Fibroblast of lung (primary cell): ENCODE results near the gene OVOL3. TPM values are rescaled to one million over a fixed set of nuclear protein-coding genes. Genes with fewer than 3 reads are reported as not detected.
A peak's percentile ranks its signal among the peaks of the same experiment; 100 is the strongest.

Experiments used
- DNase-seq, 2 donors: peaks; one replicate each; pipeline versions ENCODE4 v3.0.0 to v3.0.0-alpha.2; 2010; ENCODE audit warnings: low read depth in 2 of 2
- H2AFZ ChIP-seq: 2 replicates; pipeline ENCODE4 v1.5.1; 2012; ENCODE audit warnings: low read length, control low read depth, inconsistent platforms
- H3K27ac ChIP-seq: 2 replicates; pipeline ENCODE4 v1.5.1; 2011; ENCODE audit warnings: low read length, control low read depth; ENCODE audit not compliant: insufficient read depth
- H3K27me3 ChIP-seq: 2 replicates; pipeline ENCODE4 v1.5.1; 2011; ENCODE audit warnings: mild to moderate bottlenecking, low read length; ENCODE audit not compliant: control insufficient read depth, insufficient read depth
- H3K36me3 ChIP-seq: 2 replicates; pipeline ENCODE4 v1.5.1; 2011; ENCODE audit warnings: low read length; ENCODE audit not compliant: control insufficient read depth, insufficient read depth
- H3K4me1 ChIP-seq: 2 replicates; pipeline ENCODE4 v1.5.1; 2011; ENCODE audit warnings: low read length; ENCODE audit not compliant: control insufficient read depth, insufficient read depth; ENCODE audit errors: extremely low read depth
- H3K4me2 ChIP-seq: 2 replicates; pipeline ENCODE4 v1.5.1; 2011; ENCODE audit warnings: low read length, control low read depth; ENCODE audit not compliant: insufficient read depth; ENCODE audit errors: extremely low read depth
- H3K4me3 ChIP-seq, 4 experiments: fragments of 200-600 bp in 1 of 4; sonication (generic) in 1 of 4; replicated peaks in 1 of 4; 2 replicates each; pipeline ENCODE4 v1.5.1; 2011 to 2016; ENCODE audit warnings: low read length in 4 of 4, low read depth in 3 of 4, mild to moderate bottlenecking in 3 of 4, control low read depth in 2 of 4, inconsistent platforms in 1 of 4, mixed read lengths in 1 of 4; ENCODE audit not compliant: insufficient read depth in 1 of 4; ENCODE audit errors: control extremely low read depth in 1 of 4
- H3K79me2 ChIP-seq: 2 replicates; pipeline ENCODE4 v1.5.1; 2012; ENCODE audit warnings: mild to moderate bottlenecking, low read length, inconsistent platforms; ENCODE audit not compliant: control insufficient read depth, insufficient read depth
- H3K9ac ChIP-seq: 2 replicates; pipeline ENCODE4 v1.5.1; 2011; ENCODE audit warnings: mild to moderate bottlenecking, low read length, control low read depth; ENCODE audit not compliant: insufficient read depth
- H3K9me3 ChIP-seq: 2 replicates; pipeline ENCODE4 v1.5.1; 2012; ENCODE audit warnings: low read depth, low read length; ENCODE audit not compliant: control insufficient read depth, insufficient read depth
- H4K20me1 ChIP-seq: 2 replicates; pipeline ENCODE4 v1.5.1; 2011; ENCODE audit warnings: low read length; ENCODE audit not compliant: control insufficient read depth, insufficient read depth; ENCODE audit errors: extremely low read depth
- CTCF ChIP-seq, 2 donors: IDR thresholded peaks in 1 of 2; conservative IDR thresholded peaks in 1 of 2; 1 replicate in 1 of 2; 2 replicates in 1 of 2; pipeline ENCODE4 v1.5.1; 2011 to 2012; ENCODE audit warnings: low read length in 2 of 2, control low read depth in 1 of 2, inconsistent platforms in 1 of 2, low read depth in 1 of 2, mild to moderate bottlenecking in 1 of 2
- EZH2 ChIP-seq: IDR thresholded peaks from 2 replicates; pipeline ENCODE4 v1.5.1; 2012; ENCODE audit warnings: low read length, control low read depth, mild to moderate bottlenecking; ENCODE audit errors: missing control alignments
- polyA plus RNA-seq, 2 donors: library from polyadenylated mRNA; depleted of rRNA in 1 of 2; stranded (reverse) in 1 of 2; unstranded in 1 of 2; fragments of >200 nt; gene quantifications; 2 replicates each; pipeline ENCODE4 v1.2.1, GENCODE V29; 2011 to 2012; ENCODE audit warnings: missing spikeins in 1 of 2
- total RNA-seq: library from RNA; depleted of rRNA; stranded (reverse); fragments of >200 nt; gene quantifications from 2 replicates; pipeline ENCODE4 v1.2.1, GENCODE V29; 2014

The OVOL3 gene
- total and polyA plus RNA-seq, 2 donors (not counting 1 experiment from before 2014, with no cell fraction given), result not detected

DNA sequence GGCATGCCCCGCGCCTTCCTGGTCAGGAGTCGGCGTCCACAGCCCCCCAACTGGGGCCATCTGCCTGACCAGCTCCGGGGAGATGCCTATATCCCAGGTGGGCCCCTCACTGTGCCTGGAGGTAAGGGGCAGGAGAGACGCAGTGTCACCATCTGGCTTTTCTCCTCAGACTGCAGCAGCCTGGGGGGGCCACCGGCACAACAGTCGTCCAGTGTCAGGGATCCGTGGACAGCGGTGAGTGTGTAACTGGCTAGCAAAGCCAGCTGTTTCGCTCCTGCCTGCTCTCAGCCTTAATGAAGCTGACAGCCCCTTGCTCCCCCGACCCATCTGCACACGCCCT lies 227 bp downstream of the OVOL3 start:
- Histone ChIP-seq H3K4me1 (peaks cover 8% of the 10 kb centered on the region), H3K27me3 (no peaks in the 10 kb centered on the region), H3K4me2 (no peak overlapping the region), H3K9me3 (no peaks in the 10 kb centered on the region), H3K79me2 (peaks cover 13% of the 10 kb centered on the region), H2AFZ (no peak overlapping the region), H3K9ac (no peak overlapping the region), H3K27ac (no peak overlapping the region), H4K20me1 (no peaks in the 10 kb centered on the region), H3K36me3 (peaks cover 9% of the 10 kb centered on the region), H3K4me3 (no peak overlapping the region)
- TF ChIP-seq CTCF (conservative IDR thresholded peaks at IDR 0.05 in 1 of 2, IDR thresholded peaks at IDR 0.05 in 1 of 2; ENCODE audit: low read depth in 1 of 2, low read length in 2 of 2), result no peak
- no peak for TF ChIP-seq EZH2
- DNase-seq, result no peak

- Histone ChIP-seq H3K27ac (no peak overlapping the region), H3K36me3 (peaks cover 11% of the 10 kb centered on the region), H3K27me3 (no peaks in the 10 kb centered on the region), H3K9me3 (no peaks in the 10 kb centered on the region), H3K79me2 (peaks cover 21% of the 10 kb centered on the region), H3K4me1 (peaks cover 10% of the 10 kb centered on the region), H3K4me3 (no peak overlapping the region), H2AFZ (no peak overlapping the region), H4K20me1 (no peaks in the 10 kb centered on the region), H3K4me2 (no peak overlapping the region), H3K9ac (no peak overlapping the region)
- no peak for DNase-seq
- TF ChIP-seq EZH2 (no peak), CTCF (conservative IDR thresholded peaks at IDR 0.05 in 1 of 2, IDR thresholded peaks at IDR 0.05 in 1 of 2; ENCODE audit: low read depth in 1 of 2, low read length in 2 of 2) (no peak)
Measured at GRCh38 chr19:36112678-36113077, 1.7 kb downstream of the OVOL3 start.

DNA sequence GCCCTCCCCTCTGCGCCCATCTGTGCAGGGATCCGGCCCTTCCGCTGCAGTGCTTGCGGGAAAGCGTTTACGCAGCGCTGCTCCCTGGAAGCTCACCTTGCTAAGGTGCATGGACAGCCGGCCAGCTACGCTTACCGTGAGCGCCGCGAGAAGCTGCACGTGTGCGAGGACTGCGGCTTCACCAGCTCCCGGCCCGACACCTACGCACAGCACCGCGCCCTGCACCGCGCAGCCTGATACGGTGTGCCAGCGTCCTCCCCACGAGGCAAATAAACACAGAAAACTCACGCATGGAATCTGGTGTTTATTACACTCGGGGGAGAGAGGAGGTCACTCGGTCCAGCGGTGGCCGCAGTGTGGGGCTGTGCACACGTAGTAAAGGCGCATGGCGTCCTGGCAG lies 2.5 kb downstream of the OVOL3 start:
- TF ChIP-seq EZH2 (no peak), CTCF (conservative IDR thresholded peaks at IDR 0.05 in 1 of 2, IDR thresholded peaks at IDR 0.05 in 1 of 2; ENCODE audit: low read depth in 1 of 2, low read length in 2 of 2) (no peak)
- H3K27ac ChIP-seq, result no peak overlapping the region
- no peaks in the 10 kb centered on the region for H3K9me3 ChIP-seq
- no peak overlapping the region for H2AFZ ChIP-seq
- no peak overlapping the region for H3K9ac ChIP-seq
- no peaks in the 10 kb centered on the region for H4K20me1 ChIP-seq
- H3K4me2 ChIP-seq, result peak overlapping the region; percentile 100
- H3K4me1 ChIP-seq, result peaks cover 10% of the 10 kb centered on the region
- peaks cover 15% of the 10 kb centered on the region for H3K36me3 ChIP-seq
- H3K4me3 ChIP-seq, result peak overlapping the region; percentile 71 to 90 (median 75)
- no peaks in the 10 kb centered on the region for H3K27me3 ChIP-seq
- H3K79me2 ChIP-seq, result peaks cover 21% of the 10 kb centered on the region
- no peak for DNase-seq
